RWPE1 (cell line): Measurements from ENCODE around the gene FAH.
"Not testable (repeated sequence)": the region's sequence is repeated elsewhere in the genome, so short reads cannot be mapped to it uniquely, and the experiment has no call there.

Experiments used
- CTCF ChIA-PET: fragments of 350-600 bp; sonication (Branson Sonifier 250); formaldehyde crosslinking; extraction: SDS; loops from one replicate; lab custom pipeline; 2021; lab: Yijun Ruan, JAX
- POLR2A ChIA-PET: fragments of 400-600 bp; formaldehyde crosslinking; extraction: SDS; loops from one replicate; lab custom pipeline; 2020; ENCODE audit warnings: antibody characterized with exemption; ENCODE audit not compliant: low non-redundant PET; lab: Yijun Ruan, JAX
- DNase-seq: peaks from one replicate; pipeline ENCODE4 v3.0.0; 2012; ENCODE audit warnings: low spot score
- H3K27ac ChIP-seq: fragments of 450-650 bp; 2 replicates; pipeline ENCODE4 v1.5.1; 2017
- TF ChIP-seq, protein P1 (sequence below): fragments of 450-650 bp; conservative IDR thresholded peaks from 2 replicates; pipeline ENCODE4 v1.5.1; 2017; ENCODE audit warnings: low read depth, mild to moderate bottlenecking

The FAH gene

DNA sequence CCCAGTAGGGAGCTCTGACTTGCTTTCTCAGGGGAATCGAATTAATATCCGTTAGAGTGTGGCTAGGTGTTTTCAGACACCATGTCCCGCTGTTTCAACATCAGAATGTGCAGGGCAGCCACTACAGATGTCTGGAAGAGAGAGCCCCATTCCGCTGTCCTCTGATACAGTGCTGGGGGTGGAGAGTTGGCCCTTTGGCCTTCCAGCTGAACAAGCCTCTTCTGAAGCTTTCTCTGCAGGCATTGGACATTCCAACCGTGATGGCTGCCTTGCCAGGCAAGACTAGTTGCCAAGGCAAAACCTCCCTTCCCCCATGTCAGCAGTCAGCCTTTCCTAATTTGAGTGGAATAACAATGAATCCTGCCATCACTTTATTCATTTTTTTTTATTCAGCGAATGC lies 1.5 kb downstream of the FAH start:
- ChIA-PET POLR2A (no interaction called here), CTCF (no interaction called here)
- TF ChIP-seq, protein P1, sequence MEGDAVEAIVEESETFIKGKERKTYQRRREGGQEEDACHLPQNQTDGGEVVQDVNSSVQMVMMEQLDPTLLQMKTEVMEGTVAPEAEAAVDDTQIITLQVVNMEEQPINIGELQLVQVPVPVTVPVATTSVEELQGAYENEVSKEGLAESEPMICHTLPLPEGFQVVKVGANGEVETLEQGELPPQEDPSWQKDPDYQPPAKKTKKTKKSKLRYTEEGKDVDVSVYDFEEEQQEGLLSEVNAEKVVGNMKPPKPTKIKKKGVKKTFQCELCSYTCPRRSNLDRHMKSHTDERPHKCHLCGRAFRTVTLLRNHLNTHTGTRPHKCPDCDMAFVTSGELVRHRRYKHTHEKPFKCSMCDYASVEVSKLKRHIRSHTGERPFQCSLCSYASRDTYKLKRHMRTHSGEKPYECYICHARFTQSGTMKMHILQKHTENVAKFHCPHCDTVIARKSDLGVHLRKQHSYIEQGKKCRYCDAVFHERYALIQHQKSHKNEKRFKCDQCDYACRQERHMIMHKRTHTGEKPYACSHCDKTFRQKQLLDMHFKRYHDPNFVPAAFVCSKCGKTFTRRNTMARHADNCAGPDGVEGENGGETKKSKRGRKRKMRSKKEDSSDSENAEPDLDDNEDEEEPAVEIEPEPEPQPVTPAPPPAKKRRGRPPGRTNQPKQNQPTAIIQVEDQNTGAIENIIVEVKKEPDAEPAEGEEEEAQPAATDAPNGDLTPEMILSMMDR: no peak
- DNase-seq: no peak
- H3K27ac ChIP-seq: no peak overlapping the region

DNA sequence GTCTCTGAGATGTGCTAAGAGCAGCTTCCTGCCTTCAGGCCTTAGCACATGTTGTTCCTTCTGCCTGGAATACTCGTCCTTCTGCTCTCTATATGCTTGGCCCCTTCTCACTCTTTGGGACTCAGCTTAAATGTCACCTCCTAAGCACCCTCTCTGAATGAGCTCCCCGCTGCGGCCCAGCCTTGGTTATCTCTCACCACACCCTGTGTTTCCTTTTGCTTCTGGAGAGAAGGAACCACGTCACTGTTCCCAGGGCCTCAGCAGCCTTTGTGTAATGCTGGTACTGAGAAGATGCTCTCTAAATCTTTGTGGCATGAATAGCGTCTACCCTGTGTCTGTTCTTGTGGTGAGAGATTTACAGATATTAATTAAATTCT lies 2.2 kb downstream of the FAH start:
- CTCF ChIA-PET: no interaction called here
- H3K27ac ChIP-seq: no peak overlapping the region
- POLR2A ChIA-PET: no interaction called here
- TF ChIP-seq, protein P1: no peak
- DNase-seq: no peak

DNA sequence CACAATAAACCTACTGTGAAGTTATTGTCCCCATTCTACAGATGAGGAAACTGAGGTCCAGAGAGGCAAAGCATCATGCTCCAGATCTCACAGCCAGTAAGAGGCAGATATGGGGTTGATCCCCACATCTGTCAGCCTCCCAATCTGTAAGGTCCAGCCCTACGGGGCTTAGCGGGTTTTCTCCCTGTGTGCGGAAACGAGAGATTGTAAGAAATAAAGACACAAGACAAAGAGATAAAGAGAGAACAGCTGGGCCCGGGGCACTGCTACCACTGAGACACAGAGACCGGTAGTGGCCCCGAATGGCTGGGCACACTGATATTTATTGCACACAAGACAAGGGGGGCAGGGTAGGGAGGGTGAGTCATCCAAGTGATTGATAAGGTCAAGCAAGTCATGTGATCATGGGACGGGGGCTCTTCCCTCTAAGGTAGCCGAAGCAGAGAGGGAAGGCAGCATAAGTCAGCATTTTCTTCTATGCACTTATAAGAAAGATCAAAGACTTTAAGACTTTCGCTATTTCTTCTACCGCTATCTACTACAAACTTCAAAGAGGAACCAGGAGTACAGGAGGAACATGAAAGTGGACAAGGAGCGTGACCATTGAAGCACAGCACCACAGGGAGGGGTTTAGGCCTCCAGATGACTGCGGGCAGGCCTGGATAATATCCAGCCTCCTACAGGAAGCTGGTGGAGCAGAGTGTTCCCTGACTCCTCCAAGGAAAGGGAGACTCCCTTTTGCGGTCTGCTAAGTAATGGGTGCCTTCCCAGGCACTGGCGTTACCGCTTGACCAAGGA lies 2.8 kb downstream of the FAH start:
- DNase-seq, CTCF ChIA-PET, POLR2A ChIA-PET, H3K27ac ChIP-seq: not testable (repeated sequence)

DNA sequence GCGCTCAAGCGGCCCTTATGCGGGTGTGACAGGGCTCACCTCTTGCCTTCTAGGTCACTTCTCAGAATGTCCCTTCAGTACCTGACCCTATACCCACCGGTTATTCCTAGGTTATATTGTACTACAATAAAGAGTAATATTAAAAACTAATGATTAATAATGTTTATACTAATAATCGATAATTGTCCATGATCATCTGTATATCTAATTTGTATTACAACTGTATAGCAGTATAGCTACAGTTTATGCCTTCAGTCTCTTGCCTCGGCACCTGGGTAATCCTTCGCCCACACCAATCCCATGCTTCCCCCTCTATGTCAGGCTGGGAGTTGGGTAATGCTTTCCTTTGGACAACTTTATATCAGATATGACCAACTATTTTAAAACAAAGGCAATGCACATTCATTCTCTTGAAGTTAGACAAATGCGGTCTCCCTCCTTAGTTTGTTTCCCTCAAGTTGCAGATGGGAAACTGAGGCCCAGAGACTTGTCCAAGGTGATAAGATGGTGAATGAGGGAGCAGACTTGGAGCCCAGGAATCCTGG lies 3.4 kb downstream of the FAH start:
- ChIA-PET POLR2A (no interaction called here), CTCF (interaction anchor here (2.3 kb wide), 1 partner anchor 17 kb away, joined by 8 read pairs; no protein-coding TSS in a partner anchor)
- no peak overlapping the region for H3K27ac ChIP-seq
- TF ChIP-seq, protein P1: no peak
- no peak for DNase-seq

DNA sequence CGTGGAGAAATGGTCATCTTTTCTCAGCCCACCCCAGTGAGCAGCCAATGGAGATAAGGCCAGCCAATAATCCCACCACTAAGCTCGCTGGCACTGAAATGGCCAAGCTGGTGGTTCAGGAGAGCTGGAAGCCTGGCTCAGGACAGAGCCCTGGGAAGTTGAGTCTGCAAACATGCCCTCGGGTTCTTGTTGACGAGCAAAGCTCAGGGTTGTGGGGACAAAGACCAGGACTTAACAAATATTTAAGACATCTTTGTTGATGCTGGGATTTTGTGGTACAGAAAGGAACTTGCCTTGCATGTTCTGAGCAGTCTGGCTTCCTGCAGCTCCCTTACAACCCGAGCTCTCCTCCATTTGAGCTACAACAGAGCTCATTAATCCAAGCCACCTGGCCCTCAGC lies 4.4 kb downstream of the FAH start:
- DNase-seq: no peak
- POLR2A ChIA-PET: no interaction called here
- TF ChIP-seq, protein P1: no peak
- CTCF ChIA-PET: interaction anchor here (2.3 kb wide), 1 partner anchor 16 kb away, joined by 8 read pairs; no protein-coding TSS in a partner anchor
- no peak overlapping the region for H3K27ac ChIP-seq

DNA sequence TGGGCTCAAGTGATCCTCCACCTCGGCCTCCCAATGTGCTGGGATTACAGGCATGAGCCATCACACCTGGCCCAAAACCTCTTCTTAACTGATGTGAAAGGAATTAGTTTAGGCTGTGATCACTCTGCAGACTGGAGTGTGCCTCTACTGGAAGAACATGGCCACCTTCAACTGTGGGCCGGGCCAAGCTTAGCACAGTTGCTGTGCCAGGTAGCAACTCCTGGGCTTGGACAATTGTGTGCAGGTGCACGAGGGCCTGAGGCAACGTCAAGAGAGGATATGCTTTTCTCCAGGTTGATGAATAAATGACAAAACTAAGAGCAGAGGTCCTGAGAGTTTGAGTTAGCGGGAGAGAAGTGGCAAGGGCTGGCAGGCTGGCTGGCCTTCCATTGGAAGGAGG lies 6.5 kb downstream of the FAH start:
- DNase-seq: no peak
- H3K27ac ChIP-seq: peak overlapping the region; percentile 75; the same call in 1 of the 2 replicates
- POLR2A ChIA-PET: no interaction called here
- TF ChIP-seq, protein P1: no peak
- CTCF ChIA-PET: no interaction called here
